Pulmonary artery endothelial cell (primary cell): ENCODE results near the gene NEK2. TPM values are rescaled to one million over a fixed set of nuclear protein-coding genes. Genes with fewer than 3 reads are reported as not detected.
"Not testable (repeated sequence)": the region's sequence is repeated elsewhere in the genome, so short reads cannot be mapped to it uniquely, and the experiment has no call there.

Experiments
- DNase-seq: peaks from one replicate; pipeline ENCODE4 v3.0.0-alpha.2; 2011; ENCODE audit warnings: low read depth, low spot score
- total RNA-seq: library from RNA; depleted of rRNA; stranded (reverse); fragments of >200 nt; gene quantifications from 2 replicates; pipeline ENCODE4 v1.2.3, GENCODE V29; 2014

The NEK2 gene
- total RNA-seq, 1 donor from 2014 or later: 19.7 TPM

DNA sequence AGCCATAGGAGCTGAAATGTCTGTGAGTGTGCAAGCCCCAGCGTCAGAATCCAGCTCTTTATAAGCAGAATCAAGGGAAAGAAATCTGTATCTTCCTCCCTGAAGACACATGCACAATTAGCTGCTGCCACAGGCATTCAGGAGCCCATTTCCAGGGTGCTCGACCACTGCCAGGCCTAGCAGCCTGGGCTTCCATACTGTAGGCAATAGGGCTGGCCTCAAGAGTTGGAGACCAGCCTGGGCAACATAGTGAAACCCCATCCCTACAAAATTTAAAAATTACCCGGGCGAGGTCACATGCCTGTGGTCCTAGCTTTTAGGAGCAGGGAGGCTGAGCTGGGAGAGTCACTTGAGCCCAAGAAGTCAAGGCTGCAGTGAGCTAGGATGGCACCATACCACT is 41.0 kb downstream of the NEK2 start:
- DNase-seq: no peak

DNA sequence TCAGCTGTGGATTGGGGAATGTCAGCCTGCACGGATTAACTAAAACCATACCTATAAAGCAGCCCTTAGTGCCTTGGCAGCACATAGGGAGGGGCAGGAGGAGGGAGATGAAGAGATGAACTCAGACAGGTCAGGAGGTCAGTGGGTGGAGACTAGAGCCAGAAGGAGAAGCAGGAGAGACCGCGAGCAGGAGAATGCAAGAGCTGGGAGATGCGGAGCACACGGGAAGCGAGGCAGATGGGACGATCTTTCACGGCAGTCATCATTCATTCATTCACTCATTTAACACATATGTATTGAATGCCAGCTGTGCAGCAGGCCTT is 41.9 kb downstream of the NEK2 start:
- DNase-seq: no peak

DNA sequence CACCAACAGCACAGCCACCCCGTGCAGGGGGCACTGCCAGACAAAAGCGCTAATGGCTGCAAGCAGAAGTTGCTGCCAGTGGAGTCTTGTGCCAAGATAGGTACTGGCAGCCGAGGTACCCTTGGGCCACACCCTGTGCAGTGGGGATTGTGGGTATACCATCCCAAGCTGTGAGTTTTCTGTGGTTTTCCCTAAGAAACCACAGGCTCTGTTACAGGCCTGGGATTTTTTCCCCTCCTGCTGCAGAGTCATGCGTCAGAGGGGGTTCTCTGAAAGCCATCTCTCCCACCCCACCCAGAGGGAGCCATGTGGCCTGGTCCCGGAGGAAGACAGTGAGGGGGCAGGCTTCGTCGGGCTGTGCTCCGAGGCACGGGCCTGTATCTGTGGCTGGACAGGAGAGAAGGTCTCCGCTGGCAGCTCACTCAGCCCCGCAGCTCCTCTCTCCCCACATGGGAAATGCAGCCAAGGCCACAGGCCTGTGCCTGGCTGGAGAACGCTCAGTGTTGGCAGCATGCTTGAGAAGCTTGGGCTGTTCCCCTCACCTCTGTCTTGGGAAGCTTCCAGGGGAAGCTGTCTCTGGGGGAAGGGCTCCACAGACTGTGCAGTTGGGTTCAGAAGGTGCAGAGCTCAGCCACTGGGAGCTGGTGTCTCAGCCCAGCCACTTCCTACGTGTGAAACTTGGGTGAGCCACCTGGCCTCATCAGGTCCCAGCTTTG is 42.5 kb downstream of the NEK2 start:
- DNase-seq: no peak

DNA sequence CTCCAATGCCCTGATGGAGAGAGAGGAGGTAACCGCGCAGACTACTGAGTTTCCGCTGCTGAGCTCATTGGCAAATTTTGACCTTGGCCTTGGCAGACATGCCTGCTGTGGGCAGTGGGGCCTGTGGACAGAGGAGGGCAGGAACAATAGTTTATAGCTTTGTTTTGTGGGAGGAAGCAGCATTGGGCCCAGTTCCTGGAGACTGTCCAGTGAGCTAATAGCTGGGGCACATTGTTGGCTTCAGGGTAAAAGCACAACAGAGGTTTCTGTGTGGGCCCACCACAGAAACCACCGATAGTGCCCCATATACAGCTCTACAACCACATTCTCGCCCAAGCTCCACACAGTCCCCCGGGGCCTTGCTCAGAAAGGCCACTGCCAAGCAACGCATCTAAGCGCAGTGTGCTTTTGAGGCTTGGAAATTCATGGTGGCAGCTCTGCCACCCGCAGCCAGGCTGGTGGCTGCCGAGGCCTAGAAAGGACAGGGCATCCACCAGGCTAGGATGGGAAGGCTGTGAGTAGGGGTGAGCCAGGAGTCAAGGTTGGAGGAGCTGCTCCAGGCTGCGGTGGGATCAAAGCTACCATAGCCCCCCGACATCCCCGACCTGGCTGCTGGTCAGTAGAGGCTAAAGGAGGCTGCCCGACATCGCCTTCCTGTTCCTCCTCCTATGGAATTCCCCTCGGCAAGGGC is 43.2 kb downstream of the NEK2 start:
- DNase-seq: no peak

DNA sequence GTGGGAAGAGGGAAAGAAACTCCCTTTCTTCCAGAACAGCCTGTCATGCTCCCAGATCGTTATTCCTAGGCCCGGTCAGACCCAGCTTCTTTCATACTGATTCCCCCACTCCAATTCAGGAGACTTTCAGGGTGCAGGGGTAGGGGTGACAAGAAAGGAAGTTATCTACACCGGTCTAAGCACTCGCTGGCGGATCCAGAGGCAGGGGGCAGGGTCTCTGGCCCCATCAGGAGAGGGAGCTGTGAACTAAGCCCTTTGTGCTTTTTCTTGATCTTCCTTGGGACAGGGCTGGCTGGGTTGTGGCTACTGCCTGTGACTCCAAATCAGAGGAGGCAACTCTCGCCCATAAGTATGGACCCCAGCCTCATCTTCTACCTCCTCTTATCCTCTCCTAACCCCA is 44.3 kb downstream of the NEK2 start:
- no peak for DNase-seq

DNA sequence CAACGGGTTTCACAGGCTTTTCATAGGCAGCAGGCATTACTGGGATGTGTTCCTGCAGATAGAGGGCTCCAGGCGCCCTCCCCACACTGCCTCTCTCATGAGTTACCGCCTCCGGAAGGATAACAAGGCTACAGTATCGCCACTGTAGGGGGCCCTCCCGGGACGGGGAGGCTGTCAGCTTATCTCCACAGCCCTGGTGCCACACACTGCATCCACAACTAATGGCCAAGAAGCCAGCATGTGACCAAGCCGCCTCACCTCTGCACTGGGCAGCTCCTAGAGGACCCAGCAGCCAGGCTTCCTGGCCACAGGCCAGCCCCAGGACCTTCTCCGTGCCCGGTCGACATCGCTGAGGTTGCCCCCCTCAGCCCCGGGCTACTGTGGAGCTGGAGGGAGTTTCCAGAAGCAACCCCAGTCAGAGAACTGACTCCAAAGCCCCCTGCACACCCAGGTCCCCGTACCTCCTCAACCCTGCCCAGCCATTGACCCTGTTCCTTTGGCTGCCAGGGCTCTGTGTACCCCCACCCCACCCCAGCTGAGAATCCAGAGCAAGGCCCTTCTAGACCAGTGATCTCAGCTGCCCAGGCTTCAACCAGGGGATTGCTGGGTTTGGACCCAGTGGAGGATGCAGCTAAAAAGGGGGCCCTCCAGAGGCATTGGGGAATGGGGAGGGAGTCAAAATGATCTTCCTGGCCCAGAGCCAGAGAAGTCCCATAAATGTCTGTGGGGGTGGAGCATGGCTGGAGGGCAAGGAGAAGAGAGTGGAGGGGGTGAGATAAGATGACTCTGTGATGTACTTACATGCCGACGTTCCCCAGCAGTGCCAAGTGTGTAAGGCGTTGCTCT is 45.0 kb downstream of the NEK2 start:
- DNase-seq: no peak

DNA sequence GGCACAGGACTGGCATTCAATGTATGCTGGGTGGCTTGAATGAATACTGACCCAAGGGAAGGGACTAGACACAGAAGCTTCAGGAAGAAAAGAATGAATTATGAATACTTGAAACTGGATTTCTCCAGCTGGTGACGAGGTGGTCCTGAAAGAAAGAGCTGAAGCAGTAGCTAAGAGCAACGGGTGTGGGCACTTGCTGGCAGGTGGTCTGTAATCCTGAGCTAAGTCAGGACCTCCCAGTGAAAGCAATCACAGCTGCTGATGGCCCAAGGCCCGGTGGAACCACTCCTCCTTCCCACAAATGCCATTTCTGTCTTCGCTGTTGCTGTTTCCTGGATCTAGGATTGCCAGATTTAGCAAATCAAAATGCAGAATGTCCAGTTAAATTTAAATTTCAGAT is 47.0 kb downstream of the NEK2 start:
- no peak for DNase-seq

DNA sequence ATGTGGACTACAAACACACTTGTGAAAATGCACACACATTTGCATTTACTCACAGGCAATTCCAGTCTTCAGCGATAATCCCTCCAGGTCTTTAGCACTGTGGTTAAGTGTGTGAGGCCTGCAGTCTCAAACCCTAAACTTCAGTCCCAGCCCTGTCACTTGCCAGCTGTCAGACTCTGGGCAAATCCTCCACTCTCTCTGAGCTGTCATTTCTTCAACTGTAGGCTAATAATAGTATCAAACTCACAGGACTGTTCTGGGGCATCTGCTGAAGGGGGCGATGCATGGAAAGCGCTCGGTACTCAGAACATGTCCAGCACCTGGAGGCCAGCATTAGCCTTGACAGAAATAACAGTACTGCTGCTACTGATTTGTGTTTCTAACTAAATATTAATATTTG is 48.2 kb downstream of the NEK2 start:
- no peak for DNase-seq

DNA sequence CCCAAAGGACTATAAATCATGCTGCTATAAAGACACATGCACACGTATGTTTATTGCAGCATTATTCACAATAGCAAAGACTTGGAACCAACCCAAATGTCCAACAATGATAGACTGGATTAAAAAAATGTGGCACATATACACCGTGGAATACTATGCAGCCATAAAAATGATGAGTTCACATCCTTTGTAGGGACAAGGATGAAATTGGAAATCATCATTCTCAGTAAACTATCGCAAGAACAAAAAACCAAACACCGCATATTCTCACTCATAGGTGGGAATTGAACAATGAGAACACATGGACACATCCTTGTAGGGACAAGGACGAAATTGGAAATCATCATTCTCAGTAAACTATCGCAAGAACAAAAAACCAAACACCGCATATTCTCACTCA is 49.6 kb downstream of the NEK2 start:
- not testable (repeated sequence) for DNase-seq

DNA sequence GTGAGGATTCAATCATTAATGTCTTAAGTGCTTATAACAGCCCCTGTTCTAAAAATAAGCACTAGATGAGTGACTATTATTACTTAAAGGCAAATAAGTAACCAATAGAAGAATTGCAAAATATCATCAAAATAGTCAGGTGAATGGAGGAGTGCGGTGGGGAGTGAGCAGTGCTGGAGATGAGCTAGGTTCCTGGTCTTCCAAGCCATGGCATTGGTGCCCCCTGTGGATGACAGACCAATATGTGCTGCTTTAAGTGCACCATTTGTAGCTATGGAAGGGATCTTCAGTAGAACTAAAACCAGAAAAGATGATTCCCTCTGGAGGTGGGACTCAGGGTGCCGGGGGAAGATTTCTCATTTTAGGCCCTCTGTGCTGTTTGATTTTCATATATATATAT is 50.4 kb downstream of the NEK2 start:
- DNase-seq: no peak

DNA sequence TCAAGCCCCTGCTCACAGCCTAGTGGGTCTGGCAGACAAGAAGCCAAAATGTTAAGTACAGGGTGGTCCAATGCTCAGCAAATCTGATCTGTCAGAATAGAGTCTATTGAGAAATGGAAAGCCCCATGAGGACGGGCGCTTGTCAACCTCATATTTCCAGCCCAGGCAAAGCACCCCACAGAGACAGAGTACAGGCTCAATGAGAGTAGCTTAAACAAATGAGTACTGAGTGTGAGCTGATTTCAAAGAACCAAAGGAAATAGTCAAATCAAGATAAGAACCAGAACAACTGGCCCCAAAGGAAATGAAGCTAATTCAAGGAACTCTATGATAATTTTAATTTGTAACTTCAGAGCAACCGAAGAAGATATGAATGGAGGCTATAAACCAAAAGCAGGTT is 51.9 kb downstream of the NEK2 start:
- no peak for DNase-seq

DNA sequence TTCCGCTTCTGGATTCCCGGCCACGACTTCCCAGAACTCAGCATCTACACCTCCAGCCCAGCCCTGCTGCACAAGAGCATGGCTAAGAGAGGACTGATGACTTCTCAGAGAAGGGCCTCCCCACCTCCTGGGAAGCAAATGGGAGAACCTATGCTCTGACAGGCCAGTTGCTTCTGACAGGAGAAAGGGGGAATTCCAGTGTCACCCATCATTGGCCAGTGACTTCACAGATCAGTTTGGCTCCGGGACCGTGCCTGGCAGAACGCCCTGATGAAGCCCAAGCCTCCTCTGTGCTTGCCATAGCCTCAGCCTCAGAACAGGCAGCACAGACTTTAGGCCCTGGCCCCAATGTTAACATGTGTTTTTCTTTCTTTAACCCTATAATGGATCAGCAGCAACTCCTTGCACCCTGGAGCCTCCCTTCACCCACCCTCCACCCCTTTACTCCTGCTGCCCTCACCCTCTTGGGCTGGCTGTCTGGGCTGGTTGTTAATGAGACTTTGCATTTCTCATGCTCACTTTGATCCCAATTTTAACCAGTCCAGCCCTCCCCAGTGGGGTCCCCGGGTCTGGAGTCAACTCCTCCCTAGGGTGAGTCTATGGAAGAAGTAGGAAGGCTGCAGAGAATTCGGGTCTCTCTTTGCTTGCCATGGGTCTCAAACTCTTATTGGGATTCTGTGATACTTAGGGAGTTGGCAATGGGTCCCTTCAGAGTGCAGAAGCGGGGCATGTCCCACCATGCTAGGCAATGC is 53.8 kb downstream of the NEK2 start:
- DNase-seq: no peak

DNA sequence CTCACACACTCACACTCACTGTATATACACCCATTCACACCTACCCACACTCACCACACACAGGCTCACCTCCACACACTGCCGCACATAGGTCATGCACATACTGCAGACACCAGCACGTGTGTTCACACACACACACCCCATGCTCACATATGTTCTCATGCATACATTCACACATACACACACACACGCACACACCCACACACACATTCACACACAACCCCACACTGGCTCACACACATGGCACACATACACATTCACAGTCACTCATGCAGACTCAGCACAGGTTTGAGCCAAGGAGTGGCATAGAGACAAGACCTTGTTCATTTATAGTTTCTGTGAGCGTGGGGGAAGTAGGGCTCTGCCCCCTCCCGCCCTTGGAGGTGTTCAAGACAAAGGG is 55.3 kb downstream of the NEK2 start:
- no peak for DNase-seq

DNA sequence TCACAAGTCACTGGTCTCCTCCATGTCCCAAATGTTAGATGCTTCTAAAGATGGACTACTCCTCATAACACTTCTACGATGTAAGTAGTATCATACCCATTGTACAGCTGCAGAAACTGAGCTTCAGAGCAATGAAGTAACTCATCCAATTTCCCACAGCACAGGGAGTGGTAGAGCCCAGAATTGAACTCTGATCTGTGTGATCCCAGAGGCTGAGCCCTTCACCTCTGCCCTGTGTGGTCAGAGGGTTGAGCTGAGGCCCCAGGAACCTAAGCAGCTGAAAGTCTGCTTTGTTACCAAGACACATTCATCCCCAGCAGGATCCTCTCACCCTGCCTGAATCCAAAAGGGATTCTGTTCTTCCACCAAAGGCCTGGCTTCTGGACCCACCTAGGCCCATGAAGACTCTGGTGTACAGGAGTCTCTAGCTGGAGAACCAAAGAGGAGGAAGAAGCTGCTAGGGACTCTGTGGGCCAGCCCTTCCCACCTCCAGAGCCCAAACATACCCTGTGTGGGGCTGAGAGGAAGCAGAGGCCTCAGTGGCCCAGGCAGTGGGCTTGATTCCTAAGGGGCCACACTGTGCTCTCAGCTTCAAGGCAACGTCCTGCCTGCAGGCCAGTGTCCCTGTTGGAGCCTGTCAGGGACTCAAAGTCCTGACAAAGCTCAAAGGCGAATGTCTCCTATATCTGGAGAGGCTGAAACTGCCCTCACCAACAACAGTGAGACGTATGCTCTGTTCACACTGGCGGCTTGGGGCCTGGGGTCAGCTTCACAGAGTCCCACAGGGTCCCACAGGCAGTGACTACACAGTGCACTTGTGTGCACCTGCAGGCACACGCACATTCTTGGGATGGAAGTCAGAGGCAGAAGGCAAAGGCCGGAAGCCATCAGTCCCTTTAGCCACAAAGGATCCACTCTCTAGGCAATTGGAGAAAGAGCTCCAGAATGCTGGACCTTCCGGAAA is 56.1 kb downstream of the NEK2 start:
- no peak for DNase-seq

DNA sequence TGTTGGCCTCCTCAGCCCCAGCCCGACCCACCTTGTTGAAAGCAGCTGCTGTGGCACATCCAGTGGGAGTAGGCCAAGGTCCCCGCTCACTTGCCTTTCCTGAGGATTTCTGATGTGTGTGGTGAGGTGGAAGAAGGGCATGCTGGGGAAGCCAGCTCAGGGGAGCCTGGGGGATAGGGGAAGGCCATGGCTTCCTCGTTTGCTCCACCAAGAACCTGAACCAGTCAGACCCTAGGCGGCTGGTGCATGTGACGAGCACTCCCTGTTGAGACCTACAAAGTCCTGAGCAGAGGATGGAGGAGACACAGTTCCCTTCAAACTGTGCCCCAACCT is 58.5 kb downstream of the NEK2 start:
- DNase-seq: no peak

DNA sequence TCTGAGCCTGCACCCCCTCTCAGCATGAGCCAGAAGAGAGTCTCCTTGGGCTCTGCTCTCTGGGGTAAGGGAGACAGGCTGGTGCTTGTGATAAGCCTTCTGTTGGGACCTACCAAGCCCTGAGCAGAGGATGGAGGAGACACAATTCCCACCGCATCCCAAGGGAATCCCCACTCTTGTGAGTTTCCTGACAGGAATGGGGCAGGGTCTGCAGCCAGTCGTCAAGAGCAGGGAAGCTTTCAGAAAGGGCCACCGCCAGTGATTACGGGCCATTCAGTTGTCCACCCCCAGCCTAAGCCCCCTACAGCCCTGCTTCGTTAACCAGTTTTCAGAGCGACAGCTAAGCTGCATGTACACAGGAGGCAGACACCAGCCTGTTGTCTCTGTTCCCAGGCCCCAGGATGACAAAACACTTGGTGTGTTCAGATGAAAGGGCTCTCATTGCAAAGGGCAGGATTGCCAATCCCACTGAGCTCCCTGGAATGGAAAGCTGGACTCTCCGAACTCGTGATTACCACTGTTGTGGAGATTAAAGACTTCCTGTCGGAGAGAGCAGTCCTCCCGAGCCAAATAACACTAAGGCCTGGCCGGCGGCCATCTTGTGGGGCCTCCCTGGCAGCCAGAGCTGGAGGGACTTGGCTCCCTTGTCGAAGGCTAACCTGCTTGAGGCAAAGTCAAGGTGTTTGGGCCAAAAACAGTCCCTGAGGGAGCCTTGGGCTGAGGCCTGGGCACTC is 59.0 kb downstream of the NEK2 start:
- DNase-seq: no peak

DNA sequence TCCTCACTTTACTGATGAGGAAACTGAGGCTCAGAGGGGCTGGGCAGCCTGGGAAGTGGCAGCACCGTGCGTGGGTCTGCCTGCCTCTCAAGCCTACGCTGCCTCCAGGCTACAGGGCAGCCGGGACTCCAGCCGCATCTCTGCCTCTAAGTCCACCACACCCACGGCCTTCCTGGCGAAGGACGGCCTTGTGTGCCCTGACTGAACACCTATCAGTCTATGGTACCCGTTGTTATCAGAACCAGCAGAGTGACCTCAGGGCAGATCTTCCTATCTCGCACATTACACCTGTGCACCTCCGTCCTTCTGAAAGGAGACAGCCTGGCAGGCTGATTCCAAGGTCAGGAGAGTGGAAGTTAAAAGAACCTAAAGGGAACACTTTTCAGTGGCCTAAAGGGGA is 60.8 kb downstream of the NEK2 start:
- DNase-seq: no peak

DNA sequence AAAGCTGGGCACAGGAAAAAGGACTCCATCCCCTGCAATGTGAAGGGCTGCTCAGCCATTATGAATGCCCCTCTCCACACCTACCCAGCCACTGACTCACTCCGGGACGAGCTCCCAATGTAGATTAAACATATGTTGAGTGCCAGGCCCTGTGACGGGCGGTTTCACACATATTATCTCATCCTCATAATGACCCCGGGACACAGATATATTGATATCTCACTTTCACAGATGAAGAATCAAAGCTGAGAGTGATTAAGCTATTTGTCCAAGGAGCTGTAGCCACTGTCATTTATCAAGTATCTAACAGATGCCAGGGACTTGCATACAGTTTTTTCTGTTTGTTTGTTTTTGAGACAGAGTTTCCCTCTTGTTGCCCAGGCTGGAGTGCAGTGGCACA is 61.5 kb downstream of the NEK2 start:
- DNase-seq: no peak

DNA sequence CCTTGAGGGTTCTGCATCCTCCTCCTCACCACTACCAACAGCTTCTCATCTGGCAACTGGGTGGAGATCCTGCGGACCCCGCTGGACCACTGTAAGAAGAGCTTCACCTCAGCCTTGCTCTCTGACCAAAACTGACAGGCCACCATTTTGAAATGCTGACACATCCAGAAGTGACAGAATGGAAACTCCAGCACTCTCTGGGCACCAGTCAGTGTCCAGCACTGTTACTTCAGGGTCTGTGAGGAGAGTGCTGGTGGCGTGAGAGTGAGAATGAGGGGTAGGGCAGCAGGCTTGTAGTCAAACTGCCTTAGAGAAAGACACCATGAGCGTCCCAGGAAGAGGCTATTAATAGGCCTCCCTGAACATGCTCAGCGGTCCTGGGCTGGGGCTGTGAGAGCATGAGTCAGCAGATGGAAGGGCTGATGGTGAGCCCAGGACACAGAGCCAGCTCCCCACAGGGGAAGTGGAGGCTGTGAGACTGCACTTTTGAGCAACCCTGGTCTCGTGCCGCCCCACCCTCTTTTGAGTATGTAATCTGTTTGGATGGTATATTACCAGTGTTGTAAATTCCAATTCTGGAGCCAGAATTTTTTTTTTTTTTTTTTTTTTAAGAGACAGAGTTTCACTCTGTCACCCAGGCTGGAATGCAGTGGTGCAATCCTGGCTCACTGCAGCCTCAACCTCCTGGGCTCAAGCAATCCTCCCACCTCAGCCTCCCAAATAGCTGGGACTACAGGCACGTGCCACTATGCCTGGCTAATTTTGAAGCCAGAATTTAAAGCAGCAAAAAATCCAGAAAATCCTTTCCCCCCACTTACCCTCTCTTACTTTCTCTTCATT is 62.1 kb downstream of the NEK2 start:
- DNase-seq: no peak
